IMR-90 (cell line): Measurements from ENCODE around the gene MAPK8IP1. TPM values are rescaled to one million over a fixed set of nuclear protein-coding genes. Genes with fewer than 3 reads are reported as not detected.

Experiments
- ATAC-seq: fragments of 200-7000 bp; cut with Tn5 transposase; 2 replicates; pipeline ENCODE4 v1.9.1; 2020; ENCODE audit warnings: low read depth, mild to moderate bottlenecking, moderate library complexity
- BruUV-seq: library from RNA; stranded (reverse); fragments of 400-500 nt; replicated peaks from 2 replicates; lab custom pipeline; 2021; lab: Mats Ljungman, UMichigan
- CTCF ChIA-PET: fragments of 300-600 bp; formaldehyde crosslinking; extraction: SDS; loops from one replicate; lab custom pipeline; 2021; ENCODE audit warnings: antibody characterized with exemption; lab: Yijun Ruan, JAX
- POLR2A ChIA-PET: fragments of 300-600 bp; sonication (Branson Sonifier 250); formaldehyde crosslinking; loops from one replicate; lab custom pipeline; 2022; ENCODE audit warnings: antibody characterized with exemption; ENCODE audit not compliant: unreplicated experiment; lab: Charles Lee
- DNase-seq: peaks from one replicate; pipeline ENCODE4 v3.0.0; 2013
- H2AFZ ChIP-seq: replicated peaks from 2 replicates; pipeline ENCODE3; 2013; ENCODE audit warnings: low read length, mild to moderate bottlenecking; ENCODE audit not compliant: poor library complexity
- H2AK5ac ChIP-seq: 2 replicates; pipeline ENCODE4 v1.6.1; 2013; ENCODE audit warnings: low read depth, low read length, inconsistent platforms
- H2AK9ac ChIP-seq: replicated peaks from 2 replicates; pipeline ENCODE3; 2013; ENCODE audit warnings: mild to moderate bottlenecking, low read depth, low read length, moderate library complexity; ENCODE audit not compliant: poor library complexity
- H2BK120ac ChIP-seq: 2 replicates; pipeline ENCODE4 v1.6.1; 2013; ENCODE audit warnings: low read depth, low read length, inconsistent platforms
- H2BK15ac ChIP-seq: 3 replicates; pipeline ENCODE4 v1.6.1; 2013; ENCODE audit warnings: low read depth, low read length, inconsistent platforms
- H2BK20ac ChIP-seq: 2 replicates; pipeline ENCODE4 v1.6.1; 2013; ENCODE audit warnings: low read depth, mild to moderate bottlenecking, inconsistent platforms, low read length, moderate library complexity
- H2BK5ac ChIP-seq: 2 replicates; pipeline ENCODE4 v1.6.1; 2013; ENCODE audit warnings: mild to moderate bottlenecking, low read depth, low read length, inconsistent platforms; ENCODE audit not compliant: poor library complexity, severe bottlenecking
- H3K14ac ChIP-seq: replicated peaks from 2 replicates; pipeline ENCODE4 v1.6.1; 2013; ENCODE audit warnings: low read depth, low read length, inconsistent platforms
- H3K18ac ChIP-seq: 2 replicates; pipeline ENCODE4 v1.6.1; 2013; ENCODE audit warnings: low read depth, low read length, control low read depth
- H3K23ac ChIP-seq: 2 replicates; pipeline ENCODE4 v1.6.1; 2013; ENCODE audit warnings: low read depth, low read length, inconsistent platforms
- H3K27ac ChIP-seq: 2 replicates; pipeline ENCODE4 v1.5.1; 2013; ENCODE audit warnings: mild to moderate bottlenecking, control low read depth, low read length; ENCODE audit not compliant: insufficient read depth
- H3K27me3 ChIP-seq: 2 replicates; pipeline ENCODE4 v1.6.1; 2013; ENCODE audit warnings: low read length; ENCODE audit not compliant: control insufficient read depth, insufficient read depth
- H3K36me3 ChIP-seq: 2 replicates; pipeline ENCODE4 v1.6.1; 2013; ENCODE audit warnings: low read length, mixed read lengths; ENCODE audit not compliant: control insufficient read depth, insufficient read depth
- H3K4ac ChIP-seq: 2 replicates; pipeline ENCODE4 v1.6.1; 2013; ENCODE audit warnings: low read depth, low read length, inconsistent platforms
- H3K4me1 ChIP-seq: 2 replicates; pipeline ENCODE4 v1.6.1; 2013; ENCODE audit warnings: low read length, mixed read lengths; ENCODE audit not compliant: control insufficient read depth, insufficient read depth
- H3K4me2 ChIP-seq: 2 replicates; pipeline ENCODE4 v1.6.1; 2013; ENCODE audit warnings: low read depth, mild to moderate bottlenecking, control low read depth, low read length, moderate library complexity
- H3K4me3 ChIP-seq: 2 replicates; pipeline ENCODE4 v1.5.1; 2013; ENCODE audit warnings: low read depth, mild to moderate bottlenecking, control low read depth, low read length, moderate library complexity; ENCODE audit not compliant: insufficient read depth
- H3K56ac ChIP-seq: 2 replicates; pipeline ENCODE4 v1.6.1; 2013; ENCODE audit warnings: low read length, inconsistent platforms; ENCODE audit not compliant: insufficient read depth; ENCODE audit errors: extremely low read depth
- H3K79me1 ChIP-seq, 2 experiments: 2 replicates each; pipeline ENCODE4 v1.6.1; 2013; ENCODE audit warnings: low read length in 2 of 2, inconsistent platforms in 1 of 2, low read depth in 1 of 2
- H3K9ac ChIP-seq: 2 replicates; pipeline ENCODE4 v1.6.1; 2013; ENCODE audit warnings: low read depth, low read length, control low read depth
- H3K9me1 ChIP-seq: 2 replicates; pipeline ENCODE4 v1.6.1; 2013; ENCODE audit warnings: low read length, inconsistent platforms; ENCODE audit not compliant: insufficient read depth
- H3K9me3 ChIP-seq: 2 replicates; pipeline ENCODE4 v1.6.1; 2013; ENCODE audit warnings: low read length; ENCODE audit not compliant: control insufficient read depth, insufficient read depth
- H4K20me1 ChIP-seq: 2 replicates; pipeline ENCODE4 v1.6.1; 2013; ENCODE audit warnings: low read length, inconsistent platforms; ENCODE audit not compliant: insufficient read depth
- H4K5ac ChIP-seq: 2 replicates; pipeline ENCODE4 v1.6.1; 2013; ENCODE audit warnings: mild to moderate bottlenecking, low read depth, low read length, control low read depth
- H4K8ac ChIP-seq, 2 experiments: 2 replicates each; pipeline ENCODE4 v1.6.1; 2013; ENCODE audit warnings: low read depth in 2 of 2, low read length in 2 of 2, control low read depth in 1 of 2, inconsistent platforms in 1 of 2
- H4K91ac ChIP-seq: 2 replicates; pipeline ENCODE4 v1.6.1; 2013; ENCODE audit warnings: low read depth, low read length, inconsistent platforms; ENCODE audit not compliant: insufficient read depth
- FOS ChIP-seq: fragments of 150-350 bp; IDR thresholded peaks from 2 replicates; pipeline ENCODE4 v1.6.1; 2016; ENCODE audit warnings: low read depth, low read length
- MAFK ChIP-seq: IDR thresholded peaks from 2 replicates; pipeline ENCODE4 v1.6.1; 2012; ENCODE audit warnings: low read depth, low read length, improper control_type of control experiment
- RFX5 ChIP-seq: IDR thresholded peaks from 2 replicates; pipeline ENCODE4 v1.8.0; 2012; ENCODE audit warnings: low read depth, mild to moderate bottlenecking, low read length, moderate library complexity
- USF2 ChIP-seq: fragments of 150-350 bp; IDR thresholded peaks from 2 replicates; pipeline ENCODE4 v1.6.1; 2017; ENCODE audit warnings: mild to moderate bottlenecking, antibody characterized with exemption, low read length, low read depth
- WGBS, 2 experiments: methylation state at CpG; one replicate each; pipeline versions ENCODE4 v1.1.5 to v1.1.7; 2013; ENCODE audit warnings: missing lambda C conversion rate in 2 of 2; ENCODE audit not compliant: insufficient read length in 1 of 2; ENCODE audit errors: extremely low coverage in 2 of 2; 5-methylcytosine and 5-hydroxymethylcytosine counted together
- dilution Hi-C: fragments of 300-500 bp; cut with HindIII; formaldehyde crosslinking; loops from one replicate; pipeline ENCODE4 v1.14.3; 2018; ENCODE audit warnings: low sequenced_read_pairs; ENCODE audit not compliant: unreplicated experiment
- in situ Hi-C: fragments of 300-500 bp; cut with MboI; formaldehyde crosslinking; loops from 3 replicates; pipeline ENCODE4 v1.14.3; 2019; ENCODE audit warnings: low sequenced_read_pairs, inconsistent platforms, mixed read lengths
- intact Hi-C: fragments of 100-400 bp; cut with micrococcal nuclease; formaldehyde crosslinking; loops from 2 replicates; pipeline ENCODE4 v1.10.0; 2022
- polyA plus RNA-seq, 3 experiments: library from polyadenylated mRNA; depleted of rRNA; stranded (reverse); fragments of >200 nt; gene quantifications; 2 replicates each; pipeline ENCODE4 v1.2.3, GENCODE V29; 2012; ENCODE audit warnings: low replicate concordance in 1 of 3
- total RNA-seq: library from RNA; depleted of rRNA; stranded (reverse); fragments of >200 nt; gene quantifications from 2 replicates; pipeline ENCODE4 v1.2.3, GENCODE V29; 2012

MAPK8IP1 gene
- total and polyA plus RNA-seq, 2 of the 4 experiments (the other 2 are of a cell fraction), result 6.5 to 9.6 TPM

- no peaks in the 10 kb centered on the region for H3K9me1 ChIP-seq
- CTCF ChIA-PET, result interaction anchor here (0.7 kb wide), 1 partner anchor 82 kb away, joined by 3 read pairs; no protein-coding TSS in a partner anchor
- no peak overlapping the region for H2AFZ ChIP-seq
- no peak for DNase-seq
- no peak overlapping the region for H3K4ac ChIP-seq
- H3K4me3 ChIP-seq, result no peak overlapping the region
- TF ChIP-seq USF2 (no peak), RFX5 (no peak), FOS (no peak), MAFK (no peak)
- intact Hi-C loops (no loop called here), dilution Hi-C loops (no loop called here), in situ Hi-C loops (no loop called here)
- H2AK9ac ChIP-seq, result no peak overlapping the region
- H3K9me3 ChIP-seq, result no peaks in the 10 kb centered on the region
- BruUV-seq, result no TSS peak
- no peak overlapping the region for H3K23ac ChIP-seq
- no peak overlapping the region for H3K27ac ChIP-seq
- no peak overlapping the region for H2BK5ac ChIP-seq
- no peak overlapping the region for H3K4me2 ChIP-seq
- no peaks in the 10 kb centered on the region for H3K4me1 ChIP-seq
- H3K36me3 ChIP-seq, result no peaks in the 10 kb centered on the region
- H4K20me1 ChIP-seq, result peaks cover under 1% of the 10 kb centered on the region
- no peak overlapping the region for H4K91ac ChIP-seq
- no peaks in the 10 kb centered on the region for H3K79me1 ChIP-seq
- peaks cover 47% of the 10 kb centered on the region for H3K27me3 ChIP-seq
- H3K18ac ChIP-seq, result no peak overlapping the region
- no peak overlapping the region for H2BK20ac ChIP-seq
- H2AK5ac ChIP-seq, result no peak overlapping the region
- H4K8ac ChIP-seq, result no peak overlapping the region
- no peak overlapping the region for H3K56ac ChIP-seq
- POLR2A ChIA-PET, result no interaction called here
- no peak for ATAC-seq
- no peak overlapping the region for H4K5ac ChIP-seq
- H3K14ac ChIP-seq, result no peak overlapping the region
- WGBS, 2 experiments, result 40% methylated on average over 3 of the region's 6 CpGs; no CpG with 5 or more reads in 1 of the 2 experiments
- H3K9ac ChIP-seq, result no peak overlapping the region
- no peak overlapping the region for H2BK120ac ChIP-seq
- no peak overlapping the region for H2BK15ac ChIP-seq
These were observed 39.5 kb downstream of the MAPK8IP1 start for GRCh38 chr11:45924927-45925326.
